IPS-15b (cell line): ENCODE measurements around the gene PRKAR1B.

Source experiments
- H3K27me3 ChIP-seq: one replicate; pipeline ENCODE4 v1.6.1; 2013; ENCODE audit warnings: low read length; ENCODE audit not compliant: control insufficient read depth, insufficient read depth
- H3K36me3 ChIP-seq: one replicate; pipeline ENCODE4 v1.6.1; 2013; ENCODE audit warnings: low read length; ENCODE audit not compliant: control insufficient read depth, insufficient read depth
- H3K4me1 ChIP-seq: one replicate; pipeline ENCODE4 v1.6.1; 2013; ENCODE audit warnings: mild to moderate bottlenecking, low read length; ENCODE audit not compliant: control insufficient read depth, insufficient read depth
- H3K4me3 ChIP-seq: one replicate; pipeline ENCODE4 v1.5.1; 2013; ENCODE audit warnings: low read depth, low read length
- H3K9ac ChIP-seq: one replicate; pipeline ENCODE4 v1.6.1; 2013; ENCODE audit warnings: low read depth, mild to moderate bottlenecking, low read length
- H3K9me3 ChIP-seq: one replicate; pipeline ENCODE4 v1.6.1; 2013; ENCODE audit warnings: mild to moderate bottlenecking, low read length; ENCODE audit not compliant: control insufficient read depth, insufficient read depth

PRKAR1B gene

DNA sequence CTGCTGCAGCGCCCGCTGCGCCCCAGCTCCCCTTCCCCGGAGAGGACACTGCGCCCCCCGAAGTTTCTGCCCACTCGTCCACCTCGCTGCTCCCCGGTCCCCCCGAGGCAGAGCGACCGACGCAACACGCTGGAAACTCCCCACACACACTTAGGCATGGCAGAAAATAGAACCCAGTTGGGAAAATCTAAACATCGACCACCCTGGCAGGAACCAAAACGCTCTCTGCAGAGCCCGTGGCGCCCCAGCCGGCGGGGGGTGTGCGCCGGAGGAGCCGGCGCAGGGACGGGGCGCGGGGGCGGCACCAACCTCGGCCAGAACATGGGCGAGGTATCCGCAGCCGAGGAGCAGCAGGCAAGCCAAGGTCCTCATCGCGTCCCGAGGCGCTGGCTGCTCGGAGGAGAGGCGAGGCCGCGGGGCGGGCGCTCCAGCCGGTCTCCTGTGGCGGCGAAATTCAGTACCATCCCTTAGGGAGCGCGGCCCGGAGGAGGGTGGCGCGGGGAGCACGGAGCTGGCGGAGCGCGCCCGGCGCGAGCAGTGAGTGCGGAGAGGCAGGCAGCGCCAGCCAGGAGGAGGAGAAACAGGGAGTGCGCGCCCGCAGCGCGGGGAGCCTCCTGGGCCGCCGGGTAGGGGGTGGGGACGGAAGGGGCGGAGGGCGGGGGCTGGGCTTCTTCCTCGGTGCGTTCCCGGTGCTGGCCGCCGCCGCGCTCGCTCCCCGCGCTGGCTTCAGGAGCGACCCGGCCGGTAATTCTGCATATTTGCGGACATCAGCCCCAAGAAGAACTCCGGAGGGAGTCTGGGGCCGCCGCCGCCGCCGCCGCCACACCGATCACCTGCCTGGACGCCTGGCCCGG lies 208.2 kb downstream of the PRKAR1B start:
- Histone ChIP-seq H3K4me3 (peak overlapping the region; percentile 59), H3K27me3 (peaks cover 40% of the 10 kb centered on the region), H3K9ac (peak overlapping the region; percentile 24), H3K36me3 (no peaks in the 10 kb centered on the region), H3K4me1 (peaks cover 6% of the 10 kb centered on the region), H3K9me3 (no peaks in the 10 kb centered on the region)

GRCh38 chr7:517774-518629 lies 209.1 kb downstream of the PRKAR1B start:
- peaks cover 31% of the 10 kb centered on the region for H3K27me3 ChIP-seq
- no peaks in the 10 kb centered on the region for H3K9me3 ChIP-seq
- H3K4me1 ChIP-seq = peaks cover 6% of the 10 kb centered on the region
- H3K36me3 ChIP-seq = no peaks in the 10 kb centered on the region
- H3K4me3 ChIP-seq = peak overlapping the region; percentile 59
- no peak overlapping the region for H3K9ac ChIP-seq

DNA sequence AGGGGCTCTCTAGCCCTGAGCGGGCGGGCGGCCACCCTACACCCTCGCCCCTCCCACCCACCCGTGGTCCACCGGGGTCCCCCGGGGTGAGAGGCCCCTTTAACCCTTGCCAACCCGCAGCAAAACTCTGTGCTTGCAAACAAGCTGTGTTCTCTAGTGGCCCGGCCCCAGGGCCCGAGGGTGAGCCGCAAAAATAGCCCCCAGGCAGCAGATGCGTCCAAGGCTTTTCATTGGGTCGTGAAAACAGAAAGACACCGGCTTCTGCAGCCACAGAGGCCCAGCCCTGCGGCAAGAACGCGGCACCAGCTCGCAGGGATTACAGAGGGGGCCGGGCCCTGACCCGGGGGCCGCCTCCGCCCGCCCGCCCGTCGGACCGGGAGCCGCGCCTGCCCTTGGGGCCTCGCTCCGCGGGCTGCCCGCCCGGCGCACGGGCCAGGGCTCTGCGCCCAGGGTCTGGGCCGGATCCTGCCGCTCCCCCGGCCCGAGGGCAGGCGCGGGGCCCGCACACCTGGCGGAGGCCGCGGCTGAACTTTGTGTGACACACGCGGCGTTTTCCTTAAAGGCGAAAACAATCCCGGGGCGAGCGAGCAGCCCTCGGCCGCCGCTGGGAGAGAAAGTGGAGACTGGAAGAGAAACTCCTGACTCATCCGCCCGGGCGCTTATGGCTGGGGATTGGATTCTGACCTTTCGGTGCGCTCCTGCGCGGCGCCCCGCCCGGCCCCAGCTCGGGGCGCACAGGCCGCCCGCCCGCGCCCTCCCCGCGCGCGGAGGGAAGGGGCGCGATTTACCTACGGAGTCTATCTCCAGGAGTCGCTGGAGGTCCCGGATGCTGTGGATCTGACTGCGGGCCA lies 210.2 kb downstream of the PRKAR1B start:
- no peaks in the 10 kb centered on the region for H3K36me3 ChIP-seq
- peaks cover 6% of the 10 kb centered on the region for H3K4me1 ChIP-seq
- H3K9ac ChIP-seq = no peak overlapping the region
- H3K9me3 ChIP-seq = no peaks in the 10 kb centered on the region
- peaks cover 19% of the 10 kb centered on the region for H3K27me3 ChIP-seq
- peak overlapping the region; percentile 37 for H3K4me3 ChIP-seq

- Histone ChIP-seq H3K4me1 (peaks cover 6% of the 10 kb centered on the region), H3K9ac (no peak overlapping the region), H3K36me3 (no peaks in the 10 kb centered on the region), H3K9me3 (no peaks in the 10 kb centered on the region), H3K4me3 (peak overlapping the region; percentile 37), H3K27me3 (peaks cover 15% of the 10 kb centered on the region)
Observed at GRCh38 chr7:516216-516605, 210.9 kb downstream of the PRKAR1B start.

GRCh38 chr7:515628-516027 lies 211.5 kb downstream of the PRKAR1B start:
- Histone ChIP-seq H3K4me1 (peaks cover 6% of the 10 kb centered on the region), H3K9me3 (no peaks in the 10 kb centered on the region), H3K36me3 (no peaks in the 10 kb centered on the region), H3K27me3 (peaks cover 9% of the 10 kb centered on the region), H3K9ac (no peak overlapping the region), H3K4me3 (peak overlapping the region; percentile 46)

DNA sequence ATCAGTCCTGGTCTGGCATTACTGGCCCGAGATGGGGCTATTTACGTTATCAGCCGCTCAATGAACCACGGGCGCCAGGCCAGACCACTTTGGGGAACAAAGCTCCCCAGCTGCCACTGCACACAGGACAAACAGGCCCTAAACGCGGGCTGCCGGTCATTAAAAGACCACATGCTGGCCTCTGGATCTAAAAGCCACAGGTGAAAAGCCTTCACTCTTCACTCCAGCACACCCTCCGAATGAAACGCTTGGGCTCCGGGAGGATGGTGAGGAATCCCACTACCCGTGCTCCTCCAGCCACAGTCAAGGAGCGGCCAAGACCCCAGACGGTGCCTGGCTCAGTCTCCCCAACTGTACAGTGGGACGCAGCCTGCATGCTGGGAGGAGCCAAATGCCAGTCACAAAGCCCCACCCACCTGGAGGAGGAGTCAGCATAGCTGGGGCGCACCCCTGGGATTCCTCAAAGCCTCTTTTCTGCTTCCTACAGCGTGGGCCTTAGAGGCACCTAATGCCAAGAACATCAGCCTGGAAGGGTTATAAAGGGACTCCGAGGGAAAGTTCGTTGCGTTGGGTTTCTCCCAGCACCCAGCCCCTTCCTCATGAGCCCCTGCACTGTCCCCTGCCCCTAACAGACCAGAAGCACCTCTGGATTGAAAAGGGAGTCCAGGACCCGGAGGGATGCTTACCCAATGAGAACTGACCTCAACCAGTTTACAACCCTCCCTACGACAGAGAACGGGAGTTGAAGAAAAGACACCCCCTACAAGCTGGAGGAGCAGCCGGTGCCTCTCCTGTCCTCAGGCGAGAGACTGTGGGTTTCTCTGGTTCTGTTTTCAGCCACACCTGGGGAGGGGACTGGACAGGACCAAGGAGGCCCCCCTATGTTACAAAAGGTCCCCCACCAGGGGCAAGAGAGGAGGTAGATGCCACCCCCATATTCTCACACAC lies 212.2 kb downstream of the PRKAR1B start:
- H3K36me3 ChIP-seq = peaks cover 3% of the 10 kb centered on the region
- H3K4me1 ChIP-seq = peaks cover 6% of the 10 kb centered on the region
- no peak overlapping the region for H3K9ac ChIP-seq
- H3K9me3 ChIP-seq = no peaks in the 10 kb centered on the region
- H3K27me3 ChIP-seq = peaks cover 7% of the 10 kb centered on the region
- peak overlapping the region; percentile 46 for H3K4me3 ChIP-seq

DNA sequence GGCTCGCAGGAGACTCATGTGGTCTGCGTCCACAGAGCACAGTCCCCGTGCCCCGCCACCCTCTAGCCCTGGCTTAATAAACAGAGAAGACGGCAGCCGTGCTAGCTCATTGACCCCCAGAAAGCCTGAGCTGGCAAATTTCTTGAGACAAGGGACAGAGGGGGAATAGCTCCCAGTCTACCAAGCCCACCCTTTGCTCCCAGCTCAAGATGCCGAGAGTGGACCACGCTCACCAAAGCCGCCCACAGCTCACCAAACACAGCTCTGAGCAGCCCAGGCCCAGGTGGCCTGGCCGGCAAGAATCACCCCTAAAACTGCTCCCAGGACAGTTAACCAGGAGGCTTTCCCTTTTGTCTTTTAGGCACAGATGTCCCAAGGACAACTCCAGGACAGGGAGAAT lies 212.8 kb downstream of the PRKAR1B start:
- Histone ChIP-seq H3K9ac (no peak overlapping the region), H3K27me3 (peaks cover 7% of the 10 kb centered on the region), H3K4me1 (peaks cover 6% of the 10 kb centered on the region), H3K4me3 (no peak overlapping the region), H3K9me3 (no peaks in the 10 kb centered on the region), H3K36me3 (peaks cover 4% of the 10 kb centered on the region)

GRCh38 chr7:513521-514166 lies 213.4 kb downstream of the PRKAR1B start:
- H3K9ac ChIP-seq = no peak overlapping the region
- peaks cover 10% of the 10 kb centered on the region for H3K36me3 ChIP-seq
- H3K4me3 ChIP-seq = no peak overlapping the region
- peaks cover 6% of the 10 kb centered on the region for H3K4me1 ChIP-seq
- peaks cover 7% of the 10 kb centered on the region for H3K27me3 ChIP-seq
- H3K9me3 ChIP-seq = no peaks in the 10 kb centered on the region

GRCh38 chr7:512541-513311 lies 214.4 kb downstream of the PRKAR1B start:
- H3K4me1 ChIP-seq = peaks cover 6% of the 10 kb centered on the region
- no peaks in the 10 kb centered on the region for H3K9me3 ChIP-seq
- no peak overlapping the region for H3K4me3 ChIP-seq
- peaks cover 7% of the 10 kb centered on the region for H3K27me3 ChIP-seq
- no peak overlapping the region for H3K9ac ChIP-seq
- peaks cover 10% of the 10 kb centered on the region for H3K36me3 ChIP-seq

GRCh38 chr7:512146-512510 lies 215.0 kb downstream of the PRKAR1B start:
- Histone ChIP-seq H3K27me3 (peaks cover 7% of the 10 kb centered on the region), H3K9me3 (no peaks in the 10 kb centered on the region), H3K36me3 (peaks cover 11% of the 10 kb centered on the region), H3K9ac (no peak overlapping the region), H3K4me1 (peaks cover 6% of the 10 kb centered on the region), H3K4me3 (no peak overlapping the region)
